22Rv1 (cell line): ENCODE results near the gene POLR1E.

Experiments
- ZFX ChIP-seq: fragments of 450-650 bp; IDR thresholded peaks from 2 replicates; pipeline ENCODE4 v1.6.1; 2017; ENCODE audit warnings: antibody characterized with exemption, borderline replicate concordance
- TF ChIP-seq, protein P1 (sequence below): fragments of 450-650 bp; IDR thresholded peaks from 2 replicates; pipeline ENCODE4 v1.5.1; 2017; ENCODE audit warnings: mild to moderate bottlenecking

DNA sequence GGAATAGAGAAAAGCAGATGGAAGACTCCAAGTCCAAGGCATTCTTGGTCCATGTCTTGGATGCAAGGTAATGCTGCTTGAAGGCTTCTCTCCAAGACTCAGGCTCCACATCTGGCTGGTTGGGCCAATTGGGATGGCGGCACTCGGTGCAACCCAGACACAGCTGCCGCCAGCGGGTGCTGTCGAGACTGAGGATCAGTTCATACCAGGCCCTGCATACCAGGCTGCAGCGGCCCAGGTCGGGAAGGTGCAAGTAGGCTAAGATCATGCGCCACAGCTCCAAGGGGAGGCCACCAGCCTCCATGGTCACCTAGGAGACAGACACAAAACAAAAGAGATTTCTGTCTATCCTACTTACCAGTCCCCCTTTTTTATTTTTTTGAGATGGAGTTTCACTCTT, 55.7 kb downstream of the POLR1E start:
- TF ChIP-seq, protein P1, sequence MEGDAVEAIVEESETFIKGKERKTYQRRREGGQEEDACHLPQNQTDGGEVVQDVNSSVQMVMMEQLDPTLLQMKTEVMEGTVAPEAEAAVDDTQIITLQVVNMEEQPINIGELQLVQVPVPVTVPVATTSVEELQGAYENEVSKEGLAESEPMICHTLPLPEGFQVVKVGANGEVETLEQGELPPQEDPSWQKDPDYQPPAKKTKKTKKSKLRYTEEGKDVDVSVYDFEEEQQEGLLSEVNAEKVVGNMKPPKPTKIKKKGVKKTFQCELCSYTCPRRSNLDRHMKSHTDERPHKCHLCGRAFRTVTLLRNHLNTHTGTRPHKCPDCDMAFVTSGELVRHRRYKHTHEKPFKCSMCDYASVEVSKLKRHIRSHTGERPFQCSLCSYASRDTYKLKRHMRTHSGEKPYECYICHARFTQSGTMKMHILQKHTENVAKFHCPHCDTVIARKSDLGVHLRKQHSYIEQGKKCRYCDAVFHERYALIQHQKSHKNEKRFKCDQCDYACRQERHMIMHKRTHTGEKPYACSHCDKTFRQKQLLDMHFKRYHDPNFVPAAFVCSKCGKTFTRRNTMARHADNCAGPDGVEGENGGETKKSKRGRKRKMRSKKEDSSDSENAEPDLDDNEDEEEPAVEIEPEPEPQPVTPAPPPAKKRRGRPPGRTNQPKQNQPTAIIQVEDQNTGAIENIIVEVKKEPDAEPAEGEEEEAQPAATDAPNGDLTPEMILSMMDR, result no peak
- TF ChIP-seq ZFX, result no peak
